ENCODE measurements around the gene PSMB3. TPM values are rescaled to one million over a fixed set of nuclear protein-coding genes. Genes with fewer than 3 reads are reported as not detected.

The PSMB3 gene
- total RNA-seq, 1 experiment from 2014 or later: 346 TPM

DNA sequence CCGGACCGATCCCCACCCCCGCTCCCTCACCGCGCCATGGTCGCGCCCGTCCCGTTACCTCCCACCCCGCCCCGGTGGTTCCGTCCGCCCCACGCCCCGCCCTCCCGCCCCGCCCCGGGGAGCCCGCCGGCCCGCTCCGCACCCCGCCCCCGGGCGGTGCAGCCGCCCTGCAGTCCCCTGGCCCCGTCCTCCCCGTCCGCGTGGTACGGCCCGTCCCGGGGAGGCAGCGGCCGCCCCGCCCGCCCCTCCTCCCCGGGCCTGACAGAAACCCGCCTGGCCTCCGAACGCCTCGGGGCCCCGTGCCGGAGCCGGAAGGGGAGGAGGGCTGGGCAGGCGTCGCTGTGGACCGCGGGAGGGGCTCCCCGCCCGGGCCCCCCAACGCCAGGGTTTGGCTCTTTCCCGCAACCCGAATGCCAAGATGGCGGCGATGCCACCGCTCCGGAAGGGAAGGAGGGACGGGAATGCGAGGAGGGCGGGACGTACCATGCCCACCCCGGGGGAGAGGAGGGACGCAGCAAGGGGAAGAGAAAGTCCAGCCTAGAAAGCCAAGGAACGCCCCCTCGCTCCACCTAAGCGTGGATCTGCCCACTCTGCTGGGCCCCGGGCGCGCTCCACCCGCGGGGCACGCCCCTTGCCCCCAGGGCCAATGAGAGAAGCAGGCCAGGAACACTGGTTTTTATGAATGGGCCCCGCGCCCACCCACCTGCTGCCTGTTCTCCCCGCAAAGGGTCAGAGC is 47.1 kb downstream of the PSMB3 start, which contains the start of gene PIP4K2B (continued):
- TF ChIP-seq CBX3 (IDR thresholded peaks at IDR 0.05; ENCODE audit: low read depth): no peak
- TF ChIP-seq EGR1 (IDR thresholded peaks at IDR 0.05; ENCODE audit: low read depth): peak; percentile 97
- no peak; the same call in none of the 2 replicates for TF ChIP-seq SIN3A (IDR thresholded peaks at IDR 0.05; ENCODE audit: low read depth)
- TF ChIP-seq ELF1 (IDR thresholded peaks at IDR 0.05; ENCODE audit: borderline replicate concordance, low read depth): no peak; the same call in 1 of the 2 replicates

DNA sequence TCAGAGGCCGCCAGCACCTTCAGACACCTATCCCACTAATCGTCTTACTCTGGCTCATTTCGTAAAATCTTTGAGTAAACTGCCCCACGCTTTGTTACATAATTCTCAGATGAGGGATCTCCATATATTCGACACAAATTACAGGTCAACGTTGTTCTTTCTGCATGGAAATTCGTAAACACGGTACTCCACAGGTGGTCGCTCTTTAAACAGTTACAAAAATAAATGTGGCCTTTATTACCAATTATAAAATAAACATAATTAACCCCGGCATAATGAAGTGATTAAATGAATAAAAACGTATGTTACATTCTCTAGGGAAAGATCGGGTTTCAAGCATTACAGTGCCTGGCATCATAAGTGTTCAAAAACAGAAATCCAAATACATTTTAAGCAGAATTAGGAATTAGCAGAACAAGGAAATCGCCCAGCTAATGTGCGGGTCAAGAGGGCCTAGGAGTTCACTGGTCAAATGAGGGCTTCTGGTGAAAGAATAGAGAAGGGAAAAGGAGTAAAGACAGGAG is 47.8 kb downstream of the PSMB3 start:
- RAD21 ChIA-PET (ENCODE audit: low non-redundant PET in 1 of 2, low total read pairs in 2 of 2, uncharacterized antibody in 2 of 2, unreplicated experiment in 2 of 2): no interaction called here
- H3K27ac ChIP-seq (ENCODE audit: low read depth, low read length): peak overlapping the region; percentile 99
- H3K9me2 ChIP-seq (ENCODE audit: insufficient read depth): no peaks in the 10 kb centered on the region
- peak overlapping the region; percentile 88 for H3K4me2 ChIP-seq (ENCODE audit: low read length)
- H3K36me3 ChIP-seq (ENCODE audit: control insufficient read depth in 1 of 2, insufficient read depth in 2 of 2, low read length in 2 of 2): peaks cover 21 to 22% of the 10 kb centered on the region in 2 experiments; a peak in 3 of 4 replicates
- H3K27me3 ChIP-seq (ENCODE audit: insufficient read depth, low read length): no peaks in the 10 kb centered on the region
- ATAC-seq: no peak
- DNase-seq (ENCODE audit: low read depth, low spot score): no peak
- no peak overlapping the region for H2AFZ ChIP-seq (ENCODE audit: low read depth, low read length, poor library complexity, severe bottlenecking)
- no peak for TF ChIP-seq ZFX (IDR thresholded peaks at IDR 0.05)
- no peak; the same call in 1 of the 2 replicates for TF ChIP-seq POLR2AphosphoS5 (IDR thresholded peaks at IDR 0.05; ENCODE audit: low read depth, low read length)
- no peak for TF ChIP-seq EZH2 (IDR thresholded peaks at IDR 0.05)
- no peak for TF ChIP-seq ZNF274 (IDR thresholded peaks at IDR 0.05; ENCODE audit: low read depth, low read length)
- TF ChIP-seq EGR1 (IDR thresholded peaks at IDR 0.05; ENCODE audit: low read depth): no peak
- TF ChIP-seq TCF7L2 (IDR thresholded peaks at IDR 0.05; ENCODE audit: borderline replicate concordance, extremely low read depth, insufficient read depth, insufficient read length): no peak
- TF ChIP-seq ELF1 (IDR thresholded peaks at IDR 0.05; ENCODE audit: borderline replicate concordance, low read depth): no peak; the same call in 1 of the 2 replicates
- no peak for TF ChIP-seq JUND (IDR thresholded peaks at IDR 0.05)
- TF ChIP-seq RAD21 (IDR thresholded peaks at IDR 0.05; ENCODE audit: low read depth): no peak
- TF ChIP-seq POLR2A (IDR thresholded peaks at IDR 0.05; ENCODE audit: borderline replicate concordance, extremely low read depth, insufficient read depth, insufficient read length): no peak
- no peak for TF ChIP-seq REST (IDR thresholded peaks at IDR 0.05; ENCODE audit: low read depth)
- TF ChIP-seq, protein P1, sequence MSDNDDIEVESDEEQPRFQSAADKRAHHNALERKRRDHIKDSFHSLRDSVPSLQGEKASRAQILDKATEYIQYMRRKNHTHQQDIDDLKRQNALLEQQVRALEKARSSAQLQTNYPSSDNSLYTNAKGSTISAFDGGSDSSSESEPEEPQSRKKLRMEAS (IDR thresholded peaks at IDR 0.05): no peak; the same call in 1 of the 2 replicates
- TF ChIP-seq CTCF (IDR thresholded peaks at IDR 0.05 in 2 of 3, conservative IDR thresholded peaks at IDR 0.05 in 1 of 3; ENCODE audit: borderline replicate concordance in 1 of 3, insufficient read depth in 1 of 3, low read depth in 2 of 3, low read length in 2 of 3): no peak
- TF ChIP-seq SRF (IDR thresholded peaks at IDR 0.05; ENCODE audit: low read depth): no peak
- TF ChIP-seq ATF3 (IDR thresholded peaks at IDR 0.05): no peak
- TF ChIP-seq SIN3A (IDR thresholded peaks at IDR 0.05; ENCODE audit: low read depth): no peak
- no peak for TF ChIP-seq EZH2phosphoT487 (IDR thresholded peaks at IDR 0.05; ENCODE audit: borderline replicate concordance)
- no peak for TF ChIP-seq CEBPB (IDR thresholded peaks at IDR 0.05; ENCODE audit: low read depth)
- no peak for TF ChIP-seq CBX3 (IDR thresholded peaks at IDR 0.05; ENCODE audit: low read depth)
- POLR2A ChIA-PET: no interaction called here
- H4K20me1 ChIP-seq (ENCODE audit: insufficient read depth): no peaks in the 10 kb centered on the region
- peak overlapping the region; percentile 79 for H3K9ac ChIP-seq (ENCODE audit: low read length)
- H3K4me3 ChIP-seq (replicated peaks in 1 of 2; ENCODE audit: low read depth in 1 of 2, low read length in 2 of 2): peak overlapping the region; percentile 53 to 85
- intact Hi-C loops (cut with micrococcal nuclease): no loop called here
- H3K79me2 ChIP-seq (ENCODE audit: insufficient read depth, low read length): peaks cover 39% of the 10 kb centered on the region
- CTCF ChIA-PET: no interaction called here
- H3K9me3 ChIP-seq (ENCODE audit: control insufficient read depth in 1 of 2, insufficient read depth in 1 of 2, low read depth in 1 of 2, low read length in 2 of 2): no peaks in the 10 kb centered on the region
- peaks cover 11 to 20% of the 10 kb centered on the region in 2 experiments for H3K4me1 ChIP-seq (ENCODE audit: control insufficient read depth in 1 of 2, insufficient read depth in 2 of 2, low read length in 2 of 2)
- BruUV-seq (replicated peaks): TSS peak; percentile 91

All from HCT116 (cell line).